H1 (cell line): ENCODE results near the gene PTPRC.

ENCODE experiments used
- CHD2 ChIP-seq: IDR thresholded peaks from 2 replicates; pipeline ENCODE4 v1.6.1; 2012; ENCODE audit warnings: low read length, improper control_type of control experiment
- CREB1 ChIP-seq: IDR thresholded peaks from 2 replicates; pipeline ENCODE4 v1.6.1; 2012; ENCODE audit warnings: inconsistent platforms
- EZH2 ChIP-seq: fragments of 200-600 bp; sonication (generic); IDR thresholded peaks from 2 replicates; pipeline ENCODE4 v1.7.1; 2012; ENCODE audit warnings: low read depth, mild to moderate bottlenecking, moderate library complexity, low read length, inconsistent platforms; ENCODE audit not compliant: severe bottlenecking
- JUN ChIP-seq: IDR thresholded peaks from 2 replicates; pipeline ENCODE4 v1.6.1; 2011; ENCODE audit warnings: low read depth, mild to moderate bottlenecking, improper control_type of control experiment, low read length
- POLR2A ChIP-seq, 2 experiments: IDR thresholded peaks; 1 replicate in 1 of 2; 2 replicates in 1 of 2; pipeline ENCODE4 v1.6.1; 2011; ENCODE audit warnings: low read depth in 2 of 2, low read length in 2 of 2, mild to moderate bottlenecking in 2 of 2; ENCODE audit errors: control extremely low read depth in 1 of 2
- RXRA ChIP-seq: IDR thresholded peaks from 2 replicates; pipeline ENCODE4 v1.6.1; 2011; ENCODE audit warnings: low read depth, mild to moderate bottlenecking, low read length, moderate library complexity; ENCODE audit not compliant: insufficient read depth
- SP1 ChIP-seq: IDR thresholded peaks from 2 replicates; pipeline ENCODE4 v1.6.1; 2011; ENCODE audit warnings: low read depth, low read length
- SP2 ChIP-seq: IDR thresholded peaks from 2 replicates; pipeline ENCODE4 v1.6.1; 2012; ENCODE audit warnings: mild to moderate bottlenecking, low read length, inconsistent platforms
- SRF ChIP-seq: IDR thresholded peaks from 2 replicates; pipeline ENCODE4 v1.6.1; 2011; ENCODE audit warnings: mild to moderate bottlenecking, low read depth, low read length, moderate library complexity
- TF ChIP-seq, protein P1 (sequence below): IDR thresholded peaks from 2 replicates; pipeline ENCODE4 v1.6.1; 2011; ENCODE audit warnings: low read length, improper control_type of control experiment
- TF ChIP-seq, protein P2 (sequence below), 3 experiments: IDR thresholded peaks; 1 replicate in 2 of 3; 2 replicates in 1 of 3; pipeline versions ENCODE4 v1.5.1 to v1.6.1; 2011; ENCODE audit warnings: low read length in 3 of 3, mild to moderate bottlenecking in 3 of 3, inconsistent platforms in 2 of 3, low read depth in 1 of 3, moderate library complexity in 1 of 3; ENCODE audit not compliant: insufficient read depth in 1 of 3; ENCODE audit errors: control extremely low read depth in 1 of 3
- TF ChIP-seq, protein P3 (sequence below): IDR thresholded peaks from 2 replicates; pipeline ENCODE4 v1.6.1; 2012; ENCODE audit warnings: inconsistent platforms

DNA sequence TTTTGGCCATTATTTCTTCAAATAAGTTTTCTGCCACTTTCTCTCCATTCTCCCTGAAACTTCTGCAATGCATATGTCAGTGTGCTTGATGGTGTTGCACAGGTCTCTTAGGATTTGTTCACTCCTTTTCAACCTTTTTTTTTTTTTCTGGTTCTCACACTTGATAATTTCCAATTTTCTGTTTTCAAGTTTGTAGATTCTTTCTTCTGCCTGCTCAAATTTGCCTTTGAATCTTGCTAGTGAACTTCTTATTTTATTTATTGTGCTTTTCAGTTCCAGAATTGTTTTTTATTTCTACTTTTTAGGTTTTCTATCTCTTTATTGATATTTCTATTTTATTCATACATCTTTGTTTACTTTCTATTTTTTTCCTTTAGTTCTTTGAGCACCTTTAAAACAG lies 48.4 kb upstream of the PTPRC start:
- TF ChIP-seq, protein P1, sequence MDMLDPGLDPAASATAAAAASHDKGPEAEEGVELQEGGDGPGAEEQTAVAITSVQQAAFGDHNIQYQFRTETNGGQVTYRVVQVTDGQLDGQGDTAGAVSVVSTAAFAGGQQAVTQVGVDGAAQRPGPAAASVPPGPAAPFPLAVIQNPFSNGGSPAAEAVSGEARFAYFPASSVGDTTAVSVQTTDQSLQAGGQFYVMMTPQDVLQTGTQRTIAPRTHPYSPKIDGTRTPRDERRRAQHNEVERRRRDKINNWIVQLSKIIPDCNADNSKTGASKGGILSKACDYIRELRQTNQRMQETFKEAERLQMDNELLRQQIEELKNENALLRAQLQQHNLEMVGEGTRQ = no peak
- no peak for TF ChIP-seq CREB1
- no peak for TF ChIP-seq SP2
- no peak for TF ChIP-seq RXRA
- TF ChIP-seq POLR2A (IDR thresholded peaks at IDR 0.05; ENCODE audit: control extremely low read depth in 1 of 2, low read depth in 2 of 2, low read length in 2 of 2) = no peak
- TF ChIP-seq JUN = no peak
- no peak for TF ChIP-seq EZH2
- no peak for TF ChIP-seq SP1
- TF ChIP-seq, protein P2, sequence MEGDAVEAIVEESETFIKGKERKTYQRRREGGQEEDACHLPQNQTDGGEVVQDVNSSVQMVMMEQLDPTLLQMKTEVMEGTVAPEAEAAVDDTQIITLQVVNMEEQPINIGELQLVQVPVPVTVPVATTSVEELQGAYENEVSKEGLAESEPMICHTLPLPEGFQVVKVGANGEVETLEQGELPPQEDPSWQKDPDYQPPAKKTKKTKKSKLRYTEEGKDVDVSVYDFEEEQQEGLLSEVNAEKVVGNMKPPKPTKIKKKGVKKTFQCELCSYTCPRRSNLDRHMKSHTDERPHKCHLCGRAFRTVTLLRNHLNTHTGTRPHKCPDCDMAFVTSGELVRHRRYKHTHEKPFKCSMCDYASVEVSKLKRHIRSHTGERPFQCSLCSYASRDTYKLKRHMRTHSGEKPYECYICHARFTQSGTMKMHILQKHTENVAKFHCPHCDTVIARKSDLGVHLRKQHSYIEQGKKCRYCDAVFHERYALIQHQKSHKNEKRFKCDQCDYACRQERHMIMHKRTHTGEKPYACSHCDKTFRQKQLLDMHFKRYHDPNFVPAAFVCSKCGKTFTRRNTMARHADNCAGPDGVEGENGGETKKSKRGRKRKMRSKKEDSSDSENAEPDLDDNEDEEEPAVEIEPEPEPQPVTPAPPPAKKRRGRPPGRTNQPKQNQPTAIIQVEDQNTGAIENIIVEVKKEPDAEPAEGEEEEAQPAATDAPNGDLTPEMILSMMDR (IDR thresholded peaks at IDR 0.05; ENCODE audit: control extremely low read depth in 1 of 3, insufficient read depth in 1 of 3, low read depth in 1 of 3, low read length in 3 of 3) = no peak
- TF ChIP-seq, protein P3, sequence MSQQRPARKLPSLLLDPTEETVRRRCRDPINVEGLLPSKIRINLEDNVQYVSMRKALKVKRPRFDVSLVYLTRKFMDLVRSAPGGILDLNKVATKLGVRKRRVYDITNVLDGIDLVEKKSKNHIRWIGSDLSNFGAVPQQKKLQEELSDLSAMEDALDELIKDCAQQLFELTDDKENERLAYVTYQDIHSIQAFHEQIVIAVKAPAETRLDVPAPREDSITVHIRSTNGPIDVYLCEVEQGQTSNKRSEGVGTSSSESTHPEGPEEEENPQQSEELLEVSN = no peak
- no peak for TF ChIP-seq CHD2
- TF ChIP-seq SRF = no peak
